ENCODE data around the gene LYRM7.

LYRM7 gene

GRCh38 chr5:131156957-131157356, 13.8 kb upstream of the LYRM7 start:
- Histone ChIP-seq H4K91ac (ENCODE audit: low read length) (no peak overlapping the region), H3K4me3 (ENCODE audit: insufficient read depth in 1 of 2, low read depth in 1 of 2, low read length in 2 of 2) (no peak overlapping the region), H3K79me1 (replicated peaks; ENCODE audit: low read length, poor library complexity, severe bottlenecking) (peaks cover 7% of the 10 kb centered on the region), H3K9ac (ENCODE audit: low read length) (no peak overlapping the region), H4K8ac (ENCODE audit: low read length) (no peak overlapping the region), H2AFZ (ENCODE audit: low read depth, low read length) (no peak overlapping the region), H2BK12ac (ENCODE audit: low read length in 2 of 2) (no peak overlapping the region), H3K23ac (ENCODE audit: low read length in 2 of 2) (no peak overlapping the region), H3K27me3 (ENCODE audit: control insufficient read depth in 1 of 2, insufficient read depth in 1 of 2, low read length in 2 of 2) (no peaks in the 10 kb centered on the region), H3K36me3 (ENCODE audit: control insufficient read depth in 1 of 2, insufficient read depth in 2 of 2, low read depth in 1 of 2, low read length in 2 of 2) (peaks cover 15 to 42% of the 10 kb centered on the region in 2 experiments), H3K9me3 (ENCODE audit: control insufficient read depth, low read length) (no peaks in the 10 kb centered on the region), H2AK5ac (ENCODE audit: low read length, severe bottlenecking) (no peak overlapping the region), H2BK120ac (ENCODE audit: low read depth, low read length) (no peak overlapping the region), H3K14ac (ENCODE audit: low read length in 2 of 2) (no peak overlapping the region), H2BK5ac (ENCODE audit: low read depth, low read length, poor library complexity, severe bottlenecking) (no peak overlapping the region), H3K18ac (ENCODE audit: low read depth in 1 of 2, low read length in 2 of 2) (no peak overlapping the region), H3K27ac (ENCODE audit: low read length, poor library complexity, severe bottlenecking) (no peak overlapping the region), H3K4me2 (ENCODE audit: low read length, poor library complexity, severe bottlenecking) (no peak overlapping the region), H2BK15ac (ENCODE audit: low read depth, poor library complexity, severe bottlenecking) (no peak overlapping the region), H3K4me1 (ENCODE audit: control insufficient read depth, insufficient read depth, low read depth, low read length) (no peaks in the 10 kb centered on the region), H3K4ac (ENCODE audit: low read depth in 1 of 2, low read length in 2 of 2) (no peak overlapping the region)
- no peak for DNase-seq
- 100% methylated on average over 5 of the region's 5 CpGs for WGBS

- Histone ChIP-seq H3K4ac (ENCODE audit: low read depth in 1 of 2, low read length in 2 of 2) (no peak overlapping the region), H3K23ac (ENCODE audit: low read length in 2 of 2) (no peak overlapping the region), H3K4me1 (ENCODE audit: control insufficient read depth, insufficient read depth, low read depth, low read length) (no peaks in the 10 kb centered on the region), H3K36me3 (ENCODE audit: control insufficient read depth in 1 of 2, insufficient read depth in 2 of 2, low read depth in 1 of 2, low read length in 2 of 2) (peaks cover 17 to 50% of the 10 kb centered on the region in 2 experiments), H3K14ac (ENCODE audit: low read length in 2 of 2) (no peak overlapping the region), H3K4me2 (ENCODE audit: low read length, poor library complexity, severe bottlenecking) (no peak overlapping the region), H2BK15ac (ENCODE audit: low read depth, poor library complexity, severe bottlenecking) (no peak overlapping the region), H3K4me3 (ENCODE audit: insufficient read depth in 1 of 2, low read depth in 1 of 2, low read length in 2 of 2) (no peak overlapping the region), H2AK5ac (ENCODE audit: low read length, severe bottlenecking) (no peak overlapping the region), H3K18ac (ENCODE audit: low read depth in 1 of 2, low read length in 2 of 2) (no peak overlapping the region), H2BK5ac (ENCODE audit: low read depth, low read length, poor library complexity, severe bottlenecking) (no peak overlapping the region), H2AFZ (ENCODE audit: low read depth, low read length) (no peak overlapping the region), H3K9ac (ENCODE audit: low read length) (no peak overlapping the region), H2BK12ac (ENCODE audit: low read length in 2 of 2) (no peak overlapping the region), H3K79me1 (replicated peaks; ENCODE audit: low read length, poor library complexity, severe bottlenecking) (peaks cover 7% of the 10 kb centered on the region), H3K27ac (ENCODE audit: low read length, poor library complexity, severe bottlenecking) (no peak overlapping the region), H3K27me3 (ENCODE audit: control insufficient read depth in 1 of 2, insufficient read depth in 1 of 2, low read length in 2 of 2) (no peaks in the 10 kb centered on the region), H2BK120ac (ENCODE audit: low read depth, low read length) (no peak overlapping the region), H4K8ac (ENCODE audit: low read length) (no peak overlapping the region), H4K91ac (ENCODE audit: low read length) (no peak overlapping the region), H3K9me3 (ENCODE audit: control insufficient read depth, low read length) (no peaks in the 10 kb centered on the region)
- WGBS = 100% methylated on average over 2 of the region's 2 CpGs
- DNase-seq = no peak
Measured at GRCh38 chr5:131160134-131160533, 10.6 kb upstream of the LYRM7 start.

- Histone ChIP-seq H3K4ac (ENCODE audit: low read depth in 1 of 2, low read length in 2 of 2) (no peak overlapping the region), H3K27me3 (ENCODE audit: control insufficient read depth in 1 of 2, insufficient read depth in 1 of 2, low read length in 2 of 2) (no peaks in the 10 kb centered on the region), H3K79me1 (replicated peaks; ENCODE audit: low read length, poor library complexity, severe bottlenecking) (peaks cover 4% of the 10 kb centered on the region), H3K36me3 (ENCODE audit: control insufficient read depth in 1 of 2, insufficient read depth in 2 of 2, low read depth in 1 of 2, low read length in 2 of 2) (peaks cover 14 to 42% of the 10 kb centered on the region in 2 experiments), H3K4me2 (ENCODE audit: low read length, poor library complexity, severe bottlenecking) (peak overlapping the region; percentile 65), H2BK120ac (ENCODE audit: low read depth, low read length) (no peak overlapping the region), H2AFZ (ENCODE audit: low read depth, low read length) (no peak overlapping the region), H2AK5ac (ENCODE audit: low read length, severe bottlenecking) (no peak overlapping the region), H3K14ac (ENCODE audit: low read length in 2 of 2) (no peak overlapping the region), H3K18ac (ENCODE audit: low read depth in 1 of 2, low read length in 2 of 2) (peak overlapping the region in 1 of 2 experiments; percentile 34), H2BK12ac (ENCODE audit: low read length in 2 of 2) (no peak overlapping the region), H4K91ac (ENCODE audit: low read length) (no peak overlapping the region), H3K27ac (ENCODE audit: low read length, poor library complexity, severe bottlenecking) (peak overlapping the region; percentile 10), H4K8ac (ENCODE audit: low read length) (no peak overlapping the region), H3K9ac (ENCODE audit: low read length) (peak overlapping the region; percentile 100), H2BK15ac (ENCODE audit: low read depth, poor library complexity, severe bottlenecking) (no peak overlapping the region), H3K4me3 (ENCODE audit: insufficient read depth in 1 of 2, low read depth in 1 of 2, low read length in 2 of 2) (peak overlapping the region in 1 of 2 experiments; percentile 91), H3K4me1 (ENCODE audit: control insufficient read depth, insufficient read depth, low read depth, low read length) (no peaks in the 10 kb centered on the region), H3K23ac (ENCODE audit: low read length in 2 of 2) (no peak overlapping the region), H2BK5ac (ENCODE audit: low read depth, low read length, poor library complexity, severe bottlenecking) (no peak overlapping the region), H3K9me3 (ENCODE audit: control insufficient read depth, low read length) (no peaks in the 10 kb centered on the region)
- WGBS = 20% methylated on average over 5 of the region's 9 CpGs
- DNase-seq = peak; percentile 47
Measured at GRCh38 chr5:131163276-131164119, 7.2 kb upstream of the LYRM7 start.

- H2BK120ac ChIP-seq (ENCODE audit: low read depth, low read length) = no peak overlapping the region
- H3K4me2 ChIP-seq (ENCODE audit: low read length, poor library complexity, severe bottlenecking) = peak overlapping the region; percentile 35
- H3K9ac ChIP-seq (ENCODE audit: low read length) = peak overlapping the region; percentile 100
- peak overlapping the region; percentile 89 for H3K27ac ChIP-seq (ENCODE audit: low read length, poor library complexity, severe bottlenecking)
- peak; percentile 82 for DNase-seq
- peak overlapping the region; percentile 86 to 91 for H3K4me3 ChIP-seq (ENCODE audit: insufficient read depth in 1 of 2, low read depth in 1 of 2, low read length in 2 of 2)
- H2BK15ac ChIP-seq (ENCODE audit: low read depth, poor library complexity, severe bottlenecking) = peak overlapping the region; percentile 84
- H3K14ac ChIP-seq (ENCODE audit: low read length in 2 of 2) = peak overlapping the region in 1 of 2 experiments; percentile 90
- no peak overlapping the region for H2AK5ac ChIP-seq (ENCODE audit: low read length, severe bottlenecking)
- no peaks in the 10 kb centered on the region for H3K27me3 ChIP-seq (ENCODE audit: control insufficient read depth in 1 of 2, insufficient read depth in 1 of 2, low read length in 2 of 2)
- H2BK5ac ChIP-seq (ENCODE audit: low read depth, low read length, poor library complexity, severe bottlenecking) = no peak overlapping the region
- H4K91ac ChIP-seq (ENCODE audit: low read length) = peak overlapping the region; percentile 61
- no peaks in the 10 kb centered on the region for H3K9me3 ChIP-seq (ENCODE audit: control insufficient read depth, low read length)
- no peaks in the 10 kb centered on the region for H3K4me1 ChIP-seq (ENCODE audit: control insufficient read depth, insufficient read depth, low read depth, low read length)
- H3K4ac ChIP-seq (ENCODE audit: low read depth in 1 of 2, low read length in 2 of 2) = peak overlapping the region; percentile 82 to 93
- peaks cover 14 to 33% of the 10 kb centered on the region in 2 experiments for H3K36me3 ChIP-seq (ENCODE audit: control insufficient read depth in 1 of 2, insufficient read depth in 2 of 2, low read depth in 1 of 2, low read length in 2 of 2)
- peak overlapping the region in 1 of 2 experiments; percentile 50 for H2BK12ac ChIP-seq (ENCODE audit: low read length in 2 of 2)
- peak overlapping the region; percentile 7 for H2AFZ ChIP-seq (ENCODE audit: low read depth, low read length)
- peak overlapping the region; percentile 96 to 97 for H3K18ac ChIP-seq (ENCODE audit: low read depth in 1 of 2, low read length in 2 of 2)
- 0% methylated on average over 70 of the region's 73 CpGs for WGBS
- peak overlapping the region in 1 of 2 experiments; percentile 34 for H3K23ac ChIP-seq (ENCODE audit: low read length in 2 of 2)
- H3K79me1 ChIP-seq (replicated peaks; ENCODE audit: low read length, poor library complexity, severe bottlenecking) = peaks cover 4% of the 10 kb centered on the region
- H4K8ac ChIP-seq (ENCODE audit: low read length) = peak overlapping the region; percentile 77
Measured at GRCh38 chr5:131164191-131165118, 6.3 kb upstream of the LYRM7 start.
